Suprapubic skin (tissue), 4 donors: ENCODE data around the gene PCNX2. TPM values are rescaled to one million over a fixed set of nuclear protein-coding genes. Genes with fewer than 3 reads are reported as not detected.

Experiments
- DNase-seq, 2 donors: peaks; one replicate each; pipeline ENCODE4 v3.0.0-alpha.2; 2019; ENCODE audit warnings: low spot score in 2 of 2
- H3K27ac ChIP-seq: fragments of 200-600 bp; sonication (generic); one replicate; pipeline ENCODE4 v1.5.1; 2019
- H3K27me3 ChIP-seq: fragments of 200-600 bp; sonication (generic); one replicate; pipeline ENCODE4 v1.5.1; 2019
- H3K36me3 ChIP-seq: fragments of 200-600 bp; sonication (generic); one replicate; pipeline ENCODE4 v1.5.1; 2019
- H3K4me1 ChIP-seq: fragments of 200-600 bp; sonication (generic); one replicate; pipeline ENCODE4 v1.5.1; 2019
- H3K4me3 ChIP-seq: fragments of 200-600 bp; sonication (generic); one replicate; pipeline ENCODE4 v1.5.1; 2019; ENCODE audit warnings: mild to moderate bottlenecking
- H3K9me3 ChIP-seq: fragments of 200-600 bp; sonication (generic); one replicate; pipeline ENCODE4 v1.5.1; 2019
- EP300 ChIP-seq: sonication (generic); formaldehyde crosslinking; IDR thresholded peaks from one replicate; pipeline ENCODE4 v1.6.1; 2017; ENCODE audit warnings: antibody characterized with exemption
- POLR2A ChIP-seq, 2 donors: fragments of 450-650 bp; IDR thresholded peaks; one replicate each; pipeline ENCODE4 v1.6.1; 2017; ENCODE audit warnings: antibody characterized with exemption in 2 of 2, mild to moderate bottlenecking in 2 of 2, moderate library complexity in 2 of 2
- POLR2AphosphoS5 ChIP-seq, 3 donors: sonication (generic); formaldehyde crosslinking; IDR thresholded peaks; one replicate each; pipeline ENCODE4 v1.6.1; 2017; ENCODE audit warnings: antibody characterized with exemption in 3 of 3
- WGBS: methylation state at CpG from one replicate; pipeline ENCODE4 v1.1.5; 2018; 5-methylcytosine and 5-hydroxymethylcytosine counted together
- total RNA-seq, 4 donors: library from RNA; depleted of rRNA; stranded (reverse); fragments of >200 nt; gene quantifications; one replicate each; pipeline ENCODE4 v1.1.0, GENCODE V29; 2016
- TF ChIP-seq, protein P1 (sequence below), 2 donors: fragments of 200-600 bp in 1 of 2; fragments of 450-650 bp in 1 of 2; sonication (generic) in 1 of 2; IDR thresholded peaks; one replicate each; pipeline ENCODE4 v1.5.1; 2016 to 2019; ENCODE audit warnings: antibody characterized with exemption in 2 of 2, mild to moderate bottlenecking in 1 of 2, moderate library complexity in 1 of 2

PCNX2 gene
- total RNA-seq, 4 donors from 2014 or later = 8.9 to 21.4 (median 14.3) TPM

DNA sequence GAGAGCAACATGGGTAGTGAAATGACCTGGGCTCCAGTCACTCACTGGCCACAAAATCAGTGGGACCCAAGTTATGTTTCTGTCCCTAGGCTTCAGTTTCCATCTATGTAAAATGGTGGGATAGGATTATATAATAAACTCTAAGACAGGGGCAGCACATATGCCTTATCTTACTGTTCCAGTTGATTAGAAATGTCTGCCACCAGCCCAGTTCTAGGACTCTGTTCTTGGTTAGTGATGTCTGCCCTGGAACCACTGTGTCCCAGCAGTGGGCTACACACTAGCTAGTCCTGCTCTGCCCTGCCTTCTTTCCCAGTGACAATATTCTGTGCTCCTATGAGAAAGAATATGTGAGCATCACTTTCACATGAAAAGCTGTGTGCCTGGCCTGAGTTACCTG lies 138.3 kb downstream of the PCNX2 start:
- TF ChIP-seq POLR2A (IDR thresholded peaks at IDR 0.05) (no peak), EP300 (no peak)
- TF ChIP-seq, protein P1, sequence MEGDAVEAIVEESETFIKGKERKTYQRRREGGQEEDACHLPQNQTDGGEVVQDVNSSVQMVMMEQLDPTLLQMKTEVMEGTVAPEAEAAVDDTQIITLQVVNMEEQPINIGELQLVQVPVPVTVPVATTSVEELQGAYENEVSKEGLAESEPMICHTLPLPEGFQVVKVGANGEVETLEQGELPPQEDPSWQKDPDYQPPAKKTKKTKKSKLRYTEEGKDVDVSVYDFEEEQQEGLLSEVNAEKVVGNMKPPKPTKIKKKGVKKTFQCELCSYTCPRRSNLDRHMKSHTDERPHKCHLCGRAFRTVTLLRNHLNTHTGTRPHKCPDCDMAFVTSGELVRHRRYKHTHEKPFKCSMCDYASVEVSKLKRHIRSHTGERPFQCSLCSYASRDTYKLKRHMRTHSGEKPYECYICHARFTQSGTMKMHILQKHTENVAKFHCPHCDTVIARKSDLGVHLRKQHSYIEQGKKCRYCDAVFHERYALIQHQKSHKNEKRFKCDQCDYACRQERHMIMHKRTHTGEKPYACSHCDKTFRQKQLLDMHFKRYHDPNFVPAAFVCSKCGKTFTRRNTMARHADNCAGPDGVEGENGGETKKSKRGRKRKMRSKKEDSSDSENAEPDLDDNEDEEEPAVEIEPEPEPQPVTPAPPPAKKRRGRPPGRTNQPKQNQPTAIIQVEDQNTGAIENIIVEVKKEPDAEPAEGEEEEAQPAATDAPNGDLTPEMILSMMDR (IDR thresholded peaks at IDR 0.05) = no peak
- no peak overlapping the region for H3K4me3 ChIP-seq
- H3K4me1 ChIP-seq = no peaks in the 10 kb centered on the region
- H3K36me3 ChIP-seq = peaks cover 8% of the 10 kb centered on the region
- H3K27ac ChIP-seq = no peak overlapping the region
- no peaks in the 10 kb centered on the region for H3K27me3 ChIP-seq
- DNase-seq = no peak
- no peaks in the 10 kb centered on the region for H3K9me3 ChIP-seq

DNA sequence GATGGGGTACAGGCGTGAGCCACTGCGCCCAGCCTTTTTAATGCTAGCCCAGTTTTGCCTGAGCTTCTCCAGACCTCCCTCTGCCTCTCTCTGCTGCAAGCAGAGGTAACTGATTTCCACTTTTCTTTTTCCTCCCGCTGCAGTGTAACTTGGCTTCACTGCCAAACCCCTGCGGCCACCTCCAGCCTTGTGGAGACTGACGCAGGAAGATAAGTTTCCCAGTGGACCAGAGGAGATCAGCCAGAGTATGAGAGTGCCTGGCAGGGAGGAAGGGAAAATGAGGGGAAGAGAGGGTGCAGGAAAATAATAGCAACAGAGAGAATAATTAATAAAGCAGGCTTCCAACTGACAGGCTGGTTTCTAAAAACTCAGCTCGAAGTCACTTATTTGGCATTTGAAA lies 143.7 kb downstream of the PCNX2 start:
- WGBS = 93% methylated on average over 6 of the region's 6 CpGs
- Histone ChIP-seq H3K4me1 (no peaks in the 10 kb centered on the region), H3K27ac (no peak overlapping the region), H3K4me3 (no peak overlapping the region), H3K27me3 (no peaks in the 10 kb centered on the region), H3K9me3 (no peaks in the 10 kb centered on the region), H3K36me3 (peaks cover 4% of the 10 kb centered on the region)
- TF ChIP-seq, protein P1 (IDR thresholded peaks at IDR 0.05) = no peak
- TF ChIP-seq POLR2A (IDR thresholded peaks at IDR 0.05) (no peak), POLR2AphosphoS5 (IDR thresholded peaks at IDR 0.05) (no peak), EP300 (no peak)
- DNase-seq = no peak

DNA sequence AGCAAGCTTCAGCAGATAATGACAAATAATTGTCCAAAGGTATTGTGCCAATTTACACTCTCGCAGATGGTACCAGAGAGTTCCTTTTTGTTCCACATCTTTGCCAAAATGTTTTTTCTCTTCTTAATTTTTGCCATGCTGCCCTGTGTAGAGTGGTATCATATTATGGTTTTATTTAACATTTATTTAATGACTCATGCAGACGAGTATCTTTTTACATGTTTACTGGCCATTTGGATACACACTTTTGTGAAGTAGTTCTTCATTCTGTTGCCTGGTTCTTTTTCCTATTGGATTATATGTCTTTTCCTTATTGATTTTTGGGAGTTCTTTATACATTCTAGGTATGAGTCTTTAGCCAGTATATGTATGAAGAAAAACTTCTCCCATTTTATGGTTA lies 151.1 kb downstream of the PCNX2 start:
- Histone ChIP-seq H3K4me3 (no peak overlapping the region), H3K27ac (no peak overlapping the region), H3K36me3 (peaks cover 3% of the 10 kb centered on the region), H3K27me3 (no peaks in the 10 kb centered on the region), H3K9me3 (no peaks in the 10 kb centered on the region), H3K4me1 (no peaks in the 10 kb centered on the region)
- TF ChIP-seq POLR2AphosphoS5 (IDR thresholded peaks at IDR 0.05) = no peak
- DNase-seq = no peak
- WGBS = 79% methylated on average over 2 of the region's 2 CpGs

DNA sequence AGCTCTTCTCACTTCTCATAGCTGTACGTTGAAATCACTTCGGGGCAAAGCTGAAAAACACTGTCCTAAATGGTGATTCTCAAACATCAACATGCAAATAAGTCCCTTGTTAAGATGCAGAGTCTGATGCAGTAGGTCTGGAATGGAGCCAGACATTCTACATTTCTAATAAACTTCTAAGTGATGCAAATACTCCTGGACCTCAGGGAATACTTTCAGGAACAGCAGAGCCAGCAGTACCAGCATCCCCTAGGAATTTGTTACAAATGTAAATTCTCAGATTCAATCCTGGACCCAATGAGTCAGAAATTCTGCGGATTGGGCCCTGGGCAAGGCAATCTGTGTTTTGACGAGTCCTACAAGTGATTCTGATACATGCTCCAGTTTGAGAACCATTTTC lies 152.3 kb downstream of the PCNX2 start:
- WGBS = 94% methylated on average over 4 of the region's 4 CpGs
- Histone ChIP-seq H3K9me3 (no peaks in the 10 kb centered on the region), H3K27me3 (no peaks in the 10 kb centered on the region), H3K27ac (no peak overlapping the region), H3K4me1 (no peaks in the 10 kb centered on the region), H3K4me3 (no peak overlapping the region), H3K36me3 (peaks cover 3% of the 10 kb centered on the region)
- no peak for DNase-seq
- no peak for TF ChIP-seq POLR2AphosphoS5 (IDR thresholded peaks at IDR 0.05)
- TF ChIP-seq, protein P1 (IDR thresholded peaks at IDR 0.05) = no peak
- TF ChIP-seq EP300 = no peak
- no peak for TF ChIP-seq POLR2A (IDR thresholded peaks at IDR 0.05)

DNA sequence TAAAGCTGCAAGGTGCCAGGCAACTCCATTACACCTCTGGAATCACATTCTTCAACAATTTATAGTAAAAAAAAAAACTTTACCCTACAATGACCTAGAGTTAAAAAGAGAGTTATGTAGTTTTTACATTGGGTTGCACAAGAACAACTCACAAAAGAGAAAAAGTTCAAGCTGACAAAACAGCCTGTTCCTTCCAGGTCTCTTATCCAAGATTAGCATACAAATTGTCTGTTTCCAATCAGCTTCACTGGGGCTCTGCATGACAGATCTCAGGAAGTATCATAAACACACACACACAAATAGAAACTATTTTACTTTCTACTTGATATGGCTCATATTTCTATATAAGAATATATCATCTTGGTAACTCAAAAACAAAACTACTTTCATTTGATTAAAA lies 154.6 kb downstream of the PCNX2 start:
- no peak for DNase-seq
- no peak overlapping the region for H3K27ac ChIP-seq
- H3K4me3 ChIP-seq = no peak overlapping the region

DNA sequence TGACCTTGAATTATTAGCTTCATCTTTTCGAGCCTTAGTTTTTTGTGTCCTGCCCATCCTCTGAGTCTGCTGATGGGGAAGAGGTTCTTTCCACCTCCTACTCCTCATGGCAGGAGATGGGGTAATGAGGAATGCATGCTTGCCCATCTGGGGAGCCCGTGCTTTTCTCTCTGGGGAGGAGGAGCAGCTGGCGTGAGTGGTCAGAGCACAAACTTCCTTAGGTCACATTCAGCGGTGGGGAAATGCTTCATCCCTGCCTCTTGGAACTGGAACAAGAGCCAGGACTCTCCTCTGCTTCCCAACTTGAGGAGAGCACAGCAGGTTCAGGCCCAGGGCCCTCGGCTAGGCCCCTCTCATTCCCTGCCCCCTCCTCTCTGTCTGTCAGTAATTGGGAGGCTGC lies 155.0 kb downstream of the PCNX2 start:
- no peaks in the 10 kb centered on the region for H3K27me3 ChIP-seq
- peaks cover 3% of the 10 kb centered on the region for H3K36me3 ChIP-seq
- WGBS = 81% methylated on average over 5 of the region's 5 CpGs
- no peak overlapping the region for H3K4me3 ChIP-seq
- TF ChIP-seq POLR2A (IDR thresholded peaks at IDR 0.05) = no peak
- no peaks in the 10 kb centered on the region for H3K4me1 ChIP-seq
- no peaks in the 10 kb centered on the region for H3K9me3 ChIP-seq
- H3K27ac ChIP-seq = no peak overlapping the region
- no peak for DNase-seq

More for the DNA sequence above, 154.6 kb downstream of the PCNX2 start:
- Histone ChIP-seq H3K9me3 (no peaks in the 10 kb centered on the region), H3K4me1 (no peaks in the 10 kb centered on the region), H3K27me3 (no peaks in the 10 kb centered on the region), H3K36me3 (peaks cover 3% of the 10 kb centered on the region)
- TF ChIP-seq EP300 (no peak), POLR2A (IDR thresholded peaks at IDR 0.05) (no peak), POLR2AphosphoS5 (IDR thresholded peaks at IDR 0.05) (no peak)
- TF ChIP-seq, protein P1 (IDR thresholded peaks at IDR 0.05) = no peak
